ENCODE data around the gene ABCG2. TPM values are rescaled to one million over a fixed set of nuclear protein-coding genes. Genes with fewer than 3 reads are reported as not detected.

ABCG2 gene
- total RNA-seq, 1 experiment from 2014 or later, result 0.44 TPM

DNA sequence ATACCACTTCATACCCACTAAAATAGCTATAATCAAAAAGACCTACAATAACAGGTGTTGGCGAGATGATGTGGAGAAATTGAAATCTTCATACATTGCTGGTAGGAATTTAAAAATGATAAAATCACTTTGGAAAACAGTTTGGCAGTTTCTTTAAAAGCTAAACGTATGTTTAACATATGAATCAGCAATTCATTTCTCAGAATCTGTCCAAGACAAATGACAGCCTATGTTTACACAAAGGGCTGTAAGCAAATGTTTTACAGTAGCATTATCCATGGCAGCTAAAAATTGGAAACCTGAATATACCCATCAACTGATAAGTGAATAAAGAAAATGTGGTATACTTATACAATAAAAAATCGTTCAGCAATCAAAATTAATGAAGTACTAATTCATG lies 33.0 kb upstream of the ABCG2 start:
- ATAC-seq (no peak), DNase-seq (ENCODE audit: low read depth, low spot score) (no peak)
- H2AFZ ChIP-seq (ENCODE audit: low read depth, low read length, poor library complexity, severe bottlenecking), result no peak overlapping the region
- no peak overlapping the region for H3K4me3 ChIP-seq (replicated peaks in 1 of 2; ENCODE audit: low read depth in 1 of 2, low read length in 2 of 2)
- no peaks in the 10 kb centered on the region for H3K36me3 ChIP-seq (ENCODE audit: control insufficient read depth in 1 of 2, insufficient read depth in 2 of 2, low read length in 2 of 2)
- BruUV-seq (replicated peaks), result no TSS peak
- ChIA-PET POLR2A (no interaction called here), RAD21 (ENCODE audit: low non-redundant PET in 1 of 2, low total read pairs in 2 of 2, uncharacterized antibody in 2 of 2, unreplicated experiment in 2 of 2) (no interaction called here), CTCF (interaction anchor here (1.0 to 1.2 kb wide), 2 partner anchors 158 to 348 kb away, joined by 3 read pairs; no protein-coding TSS in a partner anchor)
- H3K79me2 ChIP-seq (ENCODE audit: insufficient read depth, low read length), result no peaks in the 10 kb centered on the region
- TF ChIP-seq JUND (IDR thresholded peaks at IDR 0.05) (no peak), SIN3A (IDR thresholded peaks at IDR 0.05; ENCODE audit: low read depth) (no peak), POLR2AphosphoS5 (IDR thresholded peaks at IDR 0.05; ENCODE audit: low read depth, low read length) (no peak), ZFX (IDR thresholded peaks at IDR 0.05) (no peak), CEBPB (IDR thresholded peaks at IDR 0.05; ENCODE audit: low read depth) (no peak), EZH2phosphoT487 (IDR thresholded peaks at IDR 0.05; ENCODE audit: borderline replicate concordance) (no peak), RAD21 (IDR thresholded peaks at IDR 0.05; ENCODE audit: low read depth) (no peak), TCF7L2 (IDR thresholded peaks at IDR 0.05; ENCODE audit: borderline replicate concordance, extremely low read depth, insufficient read depth, insufficient read length) (no peak), FOSL1 (IDR thresholded peaks at IDR 0.05; ENCODE audit: low read depth) (no peak), SP1 (IDR thresholded peaks at IDR 0.05; ENCODE audit: low read depth) (no peak), SRF (IDR thresholded peaks at IDR 0.05; ENCODE audit: low read depth) (no peak), ZNF274 (IDR thresholded peaks at IDR 0.05; ENCODE audit: low read depth, low read length) (no peak), CBX3 (IDR thresholded peaks at IDR 0.05; ENCODE audit: low read depth) (no peak), EGR1 (IDR thresholded peaks at IDR 0.05; ENCODE audit: low read depth) (no peak), ELF1 (IDR thresholded peaks at IDR 0.05; ENCODE audit: borderline replicate concordance, low read depth) (no peak)
- TF ChIP-seq, protein P1, sequence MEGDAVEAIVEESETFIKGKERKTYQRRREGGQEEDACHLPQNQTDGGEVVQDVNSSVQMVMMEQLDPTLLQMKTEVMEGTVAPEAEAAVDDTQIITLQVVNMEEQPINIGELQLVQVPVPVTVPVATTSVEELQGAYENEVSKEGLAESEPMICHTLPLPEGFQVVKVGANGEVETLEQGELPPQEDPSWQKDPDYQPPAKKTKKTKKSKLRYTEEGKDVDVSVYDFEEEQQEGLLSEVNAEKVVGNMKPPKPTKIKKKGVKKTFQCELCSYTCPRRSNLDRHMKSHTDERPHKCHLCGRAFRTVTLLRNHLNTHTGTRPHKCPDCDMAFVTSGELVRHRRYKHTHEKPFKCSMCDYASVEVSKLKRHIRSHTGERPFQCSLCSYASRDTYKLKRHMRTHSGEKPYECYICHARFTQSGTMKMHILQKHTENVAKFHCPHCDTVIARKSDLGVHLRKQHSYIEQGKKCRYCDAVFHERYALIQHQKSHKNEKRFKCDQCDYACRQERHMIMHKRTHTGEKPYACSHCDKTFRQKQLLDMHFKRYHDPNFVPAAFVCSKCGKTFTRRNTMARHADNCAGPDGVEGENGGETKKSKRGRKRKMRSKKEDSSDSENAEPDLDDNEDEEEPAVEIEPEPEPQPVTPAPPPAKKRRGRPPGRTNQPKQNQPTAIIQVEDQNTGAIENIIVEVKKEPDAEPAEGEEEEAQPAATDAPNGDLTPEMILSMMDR (IDR thresholded peaks at IDR 0.05 in 2 of 3, conservative IDR thresholded peaks at IDR 0.05 in 1 of 3; ENCODE audit: borderline replicate concordance in 1 of 3, insufficient read depth in 1 of 3, low read depth in 2 of 3, low read length in 2 of 3), result no peak
- TF ChIP-seq, protein P2, sequence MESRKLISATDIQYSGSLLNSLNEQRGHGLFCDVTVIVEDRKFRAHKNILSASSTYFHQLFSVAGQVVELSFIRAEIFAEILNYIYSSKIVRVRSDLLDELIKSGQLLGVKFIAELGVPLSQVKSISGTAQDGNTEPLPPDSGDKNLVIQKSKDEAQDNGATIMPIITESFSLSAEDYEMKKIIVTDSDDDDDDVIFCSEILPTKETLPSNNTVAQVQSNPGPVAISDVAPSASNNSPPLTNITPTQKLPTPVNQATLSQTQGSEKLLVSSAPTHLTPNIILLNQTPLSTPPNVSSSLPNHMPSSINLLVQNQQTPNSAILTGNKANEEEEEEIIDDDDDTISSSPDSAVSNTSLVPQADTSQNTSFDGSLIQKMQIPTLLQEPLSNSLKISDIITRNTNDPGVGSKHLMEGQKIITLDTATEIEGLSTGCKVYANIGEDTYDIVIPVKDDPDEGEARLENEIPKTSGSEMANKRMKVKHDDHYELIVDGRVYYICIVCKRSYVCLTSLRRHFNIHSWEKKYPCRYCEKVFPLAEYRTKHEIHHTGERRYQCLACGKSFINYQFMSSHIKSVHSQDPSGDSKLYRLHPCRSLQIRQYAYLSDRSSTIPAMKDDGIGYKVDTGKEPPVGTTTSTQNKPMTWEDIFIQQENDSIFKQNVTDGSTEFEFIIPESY (IDR thresholded peaks at IDR 0.05; ENCODE audit: extremely low read depth, insufficient replicate concordance, low read length), result no peak
- TF ChIP-seq, protein P3, sequence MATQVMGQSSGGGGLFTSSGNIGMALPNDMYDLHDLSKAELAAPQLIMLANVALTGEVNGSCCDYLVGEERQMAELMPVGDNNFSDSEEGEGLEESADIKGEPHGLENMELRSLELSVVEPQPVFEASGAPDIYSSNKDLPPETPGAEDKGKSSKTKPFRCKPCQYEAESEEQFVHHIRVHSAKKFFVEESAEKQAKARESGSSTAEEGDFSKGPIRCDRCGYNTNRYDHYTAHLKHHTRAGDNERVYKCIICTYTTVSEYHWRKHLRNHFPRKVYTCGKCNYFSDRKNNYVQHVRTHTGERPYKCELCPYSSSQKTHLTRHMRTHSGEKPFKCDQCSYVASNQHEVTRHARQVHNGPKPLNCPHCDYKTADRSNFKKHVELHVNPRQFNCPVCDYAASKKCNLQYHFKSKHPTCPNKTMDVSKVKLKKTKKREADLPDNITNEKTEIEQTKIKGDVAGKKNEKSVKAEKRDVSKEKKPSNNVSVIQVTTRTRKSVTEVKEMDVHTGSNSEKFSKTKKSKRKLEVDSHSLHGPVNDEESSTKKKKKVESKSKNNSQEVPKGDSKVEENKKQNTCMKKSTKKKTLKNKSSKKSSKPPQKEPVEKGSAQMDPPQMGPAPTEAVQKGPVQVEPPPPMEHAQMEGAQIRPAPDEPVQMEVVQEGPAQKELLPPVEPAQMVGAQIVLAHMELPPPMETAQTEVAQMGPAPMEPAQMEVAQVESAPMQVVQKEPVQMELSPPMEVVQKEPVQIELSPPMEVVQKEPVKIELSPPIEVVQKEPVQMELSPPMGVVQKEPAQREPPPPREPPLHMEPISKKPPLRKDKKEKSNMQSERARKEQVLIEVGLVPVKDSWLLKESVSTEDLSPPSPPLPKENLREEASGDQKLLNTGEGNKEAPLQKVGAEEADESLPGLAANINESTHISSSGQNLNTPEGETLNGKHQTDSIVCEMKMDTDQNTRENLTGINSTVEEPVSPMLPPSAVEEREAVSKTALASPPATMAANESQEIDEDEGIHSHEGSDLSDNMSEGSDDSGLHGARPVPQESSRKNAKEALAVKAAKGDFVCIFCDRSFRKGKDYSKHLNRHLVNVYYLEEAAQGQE (IDR thresholded peaks at IDR 0.05; ENCODE audit: low read depth), result no peak
- TF ChIP-seq, protein P4, sequence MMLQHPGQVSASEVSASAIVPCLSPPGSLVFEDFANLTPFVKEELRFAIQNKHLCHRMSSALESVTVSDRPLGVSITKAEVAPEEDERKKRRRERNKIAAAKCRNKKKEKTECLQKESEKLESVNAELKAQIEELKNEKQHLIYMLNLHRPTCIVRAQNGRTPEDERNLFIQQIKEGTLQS (IDR thresholded peaks at IDR 0.05), result no peak
- TF ChIP-seq, protein P5, sequence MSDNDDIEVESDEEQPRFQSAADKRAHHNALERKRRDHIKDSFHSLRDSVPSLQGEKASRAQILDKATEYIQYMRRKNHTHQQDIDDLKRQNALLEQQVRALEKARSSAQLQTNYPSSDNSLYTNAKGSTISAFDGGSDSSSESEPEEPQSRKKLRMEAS (IDR thresholded peaks at IDR 0.05), result no peak
- no peak overlapping the region for H3K27ac ChIP-seq (ENCODE audit: low read depth, low read length)
- H3K4me1 ChIP-seq (ENCODE audit: control insufficient read depth in 1 of 2, insufficient read depth in 2 of 2, low read length in 2 of 2), result peaks cover 0 to 9% of the 10 kb centered on the region in 2 experiments; a peak in 1 of 4 replicates
- H3K9me3 ChIP-seq (ENCODE audit: control insufficient read depth in 1 of 2, insufficient read depth in 1 of 2, low read depth in 1 of 2, low read length in 2 of 2), result no peaks in the 10 kb centered on the region
- H3K27me3 ChIP-seq (ENCODE audit: insufficient read depth, low read length), result no peaks in the 10 kb centered on the region
- intact Hi-C loops (cut with micrococcal nuclease), result no loop called here
- no peaks in the 10 kb centered on the region for H3K9me2 ChIP-seq (ENCODE audit: insufficient read depth)
- no peak overlapping the region for H3K4me2 ChIP-seq (ENCODE audit: low read length)
- no peaks in the 10 kb centered on the region for H4K20me1 ChIP-seq (ENCODE audit: insufficient read depth)
- H3K9ac ChIP-seq (ENCODE audit: low read length), result no peak overlapping the region
